HG02798 (cell line): ENCODE data around the gene AOPEP.

ENCODE experiments used
- ATAC-seq: cut with Tn5 transposase; IDR thresholded peaks from one replicate; pipeline ENCODE4 v1.9.1; 2021; ENCODE audit warnings: mild to moderate bottlenecking; ENCODE audit not compliant: unreplicated experiment, poor library complexity

The AOPEP gene

GRCh38 chr9:95096807-95097206 lies 370.3 kb downstream of the AOPEP start:
- no peak for ATAC-seq

- no peak for ATAC-seq
These were observed 370.8 kb downstream of the AOPEP start for GRCh38 chr9:95097279-95097678.

- ATAC-seq = no peak
These were observed 372.0 kb downstream of the AOPEP start for GRCh38 chr9:95098391-95098921.

GRCh38 chr9:95099321-95100070 lies 373.0 kb downstream of the AOPEP start:
- no peak for ATAC-seq

DNA sequence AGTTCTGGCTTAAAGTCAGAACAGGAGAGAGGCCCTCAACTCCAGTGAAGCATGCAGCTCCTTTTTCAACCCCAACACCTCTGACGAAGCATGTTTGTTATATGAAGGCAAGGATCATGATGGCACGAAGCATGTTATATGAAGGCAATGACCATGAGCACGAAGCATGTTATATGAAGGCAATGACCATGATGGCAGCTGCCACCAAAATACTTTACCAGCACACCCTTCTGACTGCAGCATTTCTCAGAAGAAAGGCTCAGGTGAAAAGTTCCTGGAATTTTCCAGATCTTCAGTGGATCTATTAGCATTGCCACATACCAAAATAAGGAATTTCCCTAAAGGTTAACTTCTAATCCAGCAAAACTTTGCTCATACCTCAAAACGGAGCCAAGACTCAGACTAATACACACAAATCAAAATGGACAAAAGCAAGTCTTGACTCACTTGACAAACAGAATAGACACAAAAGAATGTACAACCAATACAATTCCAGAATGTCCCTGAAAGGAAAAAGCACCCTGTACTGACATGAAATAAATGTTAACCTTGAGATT lies 373.6 kb downstream of the AOPEP start:
- no peak for ATAC-seq

GRCh38 chr9:95101326-95101725 lies 374.8 kb downstream of the AOPEP start:
- no peak for ATAC-seq

DNA sequence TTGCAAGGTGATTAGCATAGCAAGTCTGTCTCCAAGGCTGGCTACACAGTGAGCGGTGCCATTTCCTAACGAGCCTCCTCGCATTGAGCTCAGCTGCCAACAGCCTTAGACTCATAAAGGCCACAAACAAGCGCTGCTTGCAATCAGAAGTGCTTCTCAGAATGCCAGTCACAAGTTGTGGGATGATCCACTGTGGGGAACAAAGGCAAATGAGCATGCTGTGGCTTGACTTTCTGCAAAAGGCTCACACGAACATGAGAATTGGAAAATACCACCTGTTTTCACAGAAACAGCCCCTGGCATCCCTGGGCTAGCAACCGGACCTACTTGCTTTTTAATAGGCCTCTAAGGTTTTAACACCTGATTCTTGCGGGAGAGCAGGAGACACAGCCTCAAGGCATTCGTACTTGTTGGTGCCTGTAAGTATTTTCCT lies 375.5 kb downstream of the AOPEP start:
- ATAC-seq = no peak

DNA sequence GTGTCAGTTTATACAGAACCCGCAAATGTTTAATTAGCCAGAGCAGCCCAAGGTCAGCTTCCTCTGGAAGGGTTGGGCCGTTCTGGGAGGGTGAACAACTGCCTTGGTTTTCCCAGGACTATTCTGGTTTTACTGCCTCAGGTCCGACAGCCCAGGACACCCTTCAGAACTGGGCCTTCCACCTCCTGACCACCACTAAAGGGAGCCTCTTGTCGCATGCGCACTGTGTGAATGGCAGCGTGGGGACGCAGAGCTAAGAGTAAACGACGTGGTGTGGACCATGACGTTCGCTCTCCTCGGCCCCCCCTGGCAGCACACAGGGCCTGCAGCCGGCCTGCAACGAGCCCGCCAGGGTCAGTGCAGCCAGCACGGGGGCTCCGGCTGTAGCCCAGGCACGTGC lies 376.1 kb downstream of the AOPEP start:
- no peak for ATAC-seq

DNA sequence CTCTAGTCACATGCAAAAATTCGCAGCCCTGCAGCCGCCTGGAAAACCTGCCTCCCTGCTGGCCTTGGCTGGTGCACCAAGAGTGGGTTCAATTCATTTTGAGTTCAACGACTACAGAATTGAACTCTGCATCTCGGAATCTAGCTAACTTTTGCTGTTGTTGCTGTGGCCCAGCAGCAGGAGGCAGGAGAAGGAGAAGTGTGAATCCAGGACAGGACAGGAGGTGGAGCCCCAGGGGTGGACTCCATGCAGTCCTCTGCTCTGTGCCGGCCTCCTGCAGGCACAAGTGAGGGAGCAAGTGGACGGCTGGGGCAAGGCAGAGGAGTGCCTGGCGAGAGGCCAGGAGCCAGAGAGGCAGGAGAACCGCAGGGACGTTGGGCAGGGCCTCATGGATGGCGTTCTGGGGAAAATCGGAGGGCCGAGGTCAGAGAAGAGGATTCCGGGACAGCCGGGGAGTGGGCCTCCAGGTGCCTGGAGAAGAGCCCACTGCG lies 376.8 kb downstream of the AOPEP start:
- ATAC-seq = no peak

GRCh38 chr9:95103871-95104580 lies 377.5 kb downstream of the AOPEP start:
- no peak for ATAC-seq

DNA sequence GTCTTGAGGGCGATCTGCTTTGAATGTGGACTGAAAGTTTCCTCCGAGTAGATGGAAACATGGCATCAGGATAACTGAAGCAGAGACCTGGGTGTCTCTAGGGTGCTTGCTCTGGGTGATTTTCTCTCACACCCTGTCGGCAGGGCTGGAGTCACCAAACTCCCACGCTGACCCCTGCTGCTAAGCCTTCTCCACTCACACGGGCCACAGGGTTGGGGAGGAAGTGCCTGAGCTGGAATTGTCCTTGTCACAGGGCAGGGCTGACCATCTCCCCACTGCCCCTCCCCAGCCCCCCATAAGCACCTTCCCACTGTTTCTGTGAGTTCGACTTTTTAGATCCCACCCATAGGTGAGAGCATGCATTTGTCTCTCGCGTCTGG lies 378.1 kb downstream of the AOPEP start:
- no peak for ATAC-seq

- ATAC-seq = no peak
These were observed 378.5 kb downstream of the AOPEP start for GRCh38 chr9:95104980-95105379.

- no peak for ATAC-seq
These were observed 379.2 kb downstream of the AOPEP start for GRCh38 chr9:95105519-95106287.

GRCh38 chr9:95107001-95107749 lies 380.7 kb downstream of the AOPEP start:
- ATAC-seq = no peak

DNA sequence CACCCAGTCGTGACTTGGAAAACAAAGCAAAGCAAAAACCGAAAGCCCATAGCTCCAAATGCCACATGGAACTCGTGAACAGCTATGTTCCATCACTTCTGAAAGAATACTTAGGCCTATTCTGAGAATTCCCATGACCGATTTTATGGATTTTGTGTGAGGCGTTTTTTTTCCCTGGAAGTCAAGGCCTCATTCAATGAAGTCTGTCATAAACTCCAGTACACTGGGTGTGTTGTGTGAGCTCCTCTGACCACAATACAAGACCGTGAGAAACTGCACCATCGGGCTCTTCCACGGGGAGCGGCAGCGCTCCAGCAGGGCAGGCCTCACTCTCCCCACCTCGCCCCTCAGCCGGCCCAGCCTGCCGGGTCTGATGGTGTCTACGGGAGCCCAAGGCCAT lies 381.5 kb downstream of the AOPEP start:
- no peak for ATAC-seq

- no peak for ATAC-seq
These were observed 382.3 kb downstream of the AOPEP start for GRCh38 chr9:95108777-95109176.

DNA sequence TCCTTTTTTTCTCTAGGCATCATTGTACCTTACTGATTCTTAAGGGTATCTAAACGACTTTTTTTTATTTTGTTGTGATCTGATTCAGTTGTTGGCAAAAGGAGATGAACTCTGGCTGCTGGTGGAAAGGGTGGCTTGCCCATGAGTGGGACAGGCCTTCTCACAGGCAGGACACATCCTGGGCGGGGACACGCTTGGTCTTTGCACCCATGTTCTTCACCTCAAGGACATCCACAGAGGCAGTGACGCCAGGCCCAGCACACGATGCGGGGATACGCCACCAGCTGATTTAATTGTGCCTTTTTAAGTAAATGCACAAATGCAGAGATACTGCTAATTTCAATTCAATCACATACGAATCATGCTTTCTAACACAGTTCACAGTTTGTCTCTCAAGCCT lies 383.0 kb downstream of the AOPEP start:
- ATAC-seq = no peak

DNA sequence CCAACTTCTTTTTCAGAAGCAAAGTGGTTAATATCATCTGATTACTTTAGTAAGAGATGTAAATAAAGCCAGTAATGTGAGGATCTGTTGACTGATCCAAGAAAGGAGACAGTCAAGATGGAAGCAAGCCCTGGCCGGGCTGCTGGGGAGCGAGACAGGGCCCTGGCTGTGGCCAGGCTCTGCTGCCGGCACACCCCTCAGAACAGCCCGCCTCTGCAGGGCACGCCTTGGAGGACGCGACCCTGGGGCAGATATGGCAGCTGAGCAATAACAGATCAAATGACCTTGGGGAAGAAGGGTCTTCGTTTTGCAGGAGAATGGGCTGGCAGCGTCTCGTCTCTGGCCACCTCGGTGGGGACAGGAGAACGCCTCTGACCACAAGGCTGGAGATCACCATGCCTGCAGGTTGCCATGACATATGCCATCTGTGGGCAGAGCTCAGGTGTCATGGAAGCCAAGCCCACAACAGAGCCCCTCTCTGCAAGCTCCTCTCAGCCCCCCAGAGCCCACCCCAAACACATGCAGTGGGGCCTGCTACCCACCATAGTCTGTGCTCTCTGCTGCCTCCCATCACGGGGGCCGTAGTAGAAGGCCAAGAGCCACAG lies 384.5 kb downstream of the AOPEP start:
- no peak for ATAC-seq

GRCh38 chr9:95111716-95112115 lies 385.2 kb downstream of the AOPEP start:
- no peak for ATAC-seq
